ENCODE results near the gene FAM200A.
A peak's percentile ranks its signal among the peaks of the same experiment; 100 is the strongest.
"Not testable (repeated sequence)": the region's sequence is repeated elsewhere in the genome, so short reads cannot be mapped to it uniquely, and the experiment has no call there.

The FAM200A gene

DNA sequence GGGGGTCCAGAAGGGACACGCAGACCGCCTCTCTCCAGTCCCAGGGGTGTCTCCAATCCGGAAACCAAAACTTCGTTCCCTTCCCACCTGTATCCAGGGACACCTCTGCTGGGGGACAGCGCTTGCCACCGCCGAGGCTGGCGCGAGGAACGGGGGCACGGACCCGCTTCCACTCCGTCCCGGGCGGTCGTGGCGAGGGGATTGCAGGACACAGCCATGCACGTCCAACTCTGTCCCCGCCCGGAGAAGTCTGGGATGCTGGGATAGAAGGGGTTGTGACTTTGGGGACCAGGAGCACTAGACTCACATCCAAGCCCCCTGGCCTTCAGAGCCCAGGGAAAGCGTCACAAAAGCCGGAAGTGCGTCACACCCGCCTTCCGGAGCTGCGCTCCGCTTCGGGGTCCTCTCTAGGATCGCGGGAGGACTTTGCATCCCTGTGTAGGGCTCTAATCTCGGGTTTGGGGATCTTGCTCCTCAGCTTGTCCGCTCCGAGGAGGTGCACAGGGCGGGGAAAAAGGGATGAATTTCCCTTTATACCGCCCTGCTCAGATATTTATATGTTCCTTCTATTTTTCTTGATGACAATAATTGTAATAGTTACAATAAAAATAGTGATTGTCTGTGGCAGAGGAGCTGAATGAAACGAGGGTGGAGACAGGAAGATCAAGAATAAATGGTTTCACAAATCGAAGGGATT lies at the start of gene FAM200A:
Gene FAM200A, minus strand, starts transcription at position 348 of the 697 bp plus-strand sequence. CDS start 3,707 bp downstream, outside the sequence.
- H3K4me3 ChIP-seq (ENCODE audit: low read depth, low read length), result peak within 1 kb of the TSS; percentile 86
- TF ChIP-seq, protein P1, sequence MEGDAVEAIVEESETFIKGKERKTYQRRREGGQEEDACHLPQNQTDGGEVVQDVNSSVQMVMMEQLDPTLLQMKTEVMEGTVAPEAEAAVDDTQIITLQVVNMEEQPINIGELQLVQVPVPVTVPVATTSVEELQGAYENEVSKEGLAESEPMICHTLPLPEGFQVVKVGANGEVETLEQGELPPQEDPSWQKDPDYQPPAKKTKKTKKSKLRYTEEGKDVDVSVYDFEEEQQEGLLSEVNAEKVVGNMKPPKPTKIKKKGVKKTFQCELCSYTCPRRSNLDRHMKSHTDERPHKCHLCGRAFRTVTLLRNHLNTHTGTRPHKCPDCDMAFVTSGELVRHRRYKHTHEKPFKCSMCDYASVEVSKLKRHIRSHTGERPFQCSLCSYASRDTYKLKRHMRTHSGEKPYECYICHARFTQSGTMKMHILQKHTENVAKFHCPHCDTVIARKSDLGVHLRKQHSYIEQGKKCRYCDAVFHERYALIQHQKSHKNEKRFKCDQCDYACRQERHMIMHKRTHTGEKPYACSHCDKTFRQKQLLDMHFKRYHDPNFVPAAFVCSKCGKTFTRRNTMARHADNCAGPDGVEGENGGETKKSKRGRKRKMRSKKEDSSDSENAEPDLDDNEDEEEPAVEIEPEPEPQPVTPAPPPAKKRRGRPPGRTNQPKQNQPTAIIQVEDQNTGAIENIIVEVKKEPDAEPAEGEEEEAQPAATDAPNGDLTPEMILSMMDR (IDR thresholded peaks at IDR 0.05; ENCODE audit: borderline replicate concordance, insufficient read depth, low read depth, low read length), result no peak

DNA sequence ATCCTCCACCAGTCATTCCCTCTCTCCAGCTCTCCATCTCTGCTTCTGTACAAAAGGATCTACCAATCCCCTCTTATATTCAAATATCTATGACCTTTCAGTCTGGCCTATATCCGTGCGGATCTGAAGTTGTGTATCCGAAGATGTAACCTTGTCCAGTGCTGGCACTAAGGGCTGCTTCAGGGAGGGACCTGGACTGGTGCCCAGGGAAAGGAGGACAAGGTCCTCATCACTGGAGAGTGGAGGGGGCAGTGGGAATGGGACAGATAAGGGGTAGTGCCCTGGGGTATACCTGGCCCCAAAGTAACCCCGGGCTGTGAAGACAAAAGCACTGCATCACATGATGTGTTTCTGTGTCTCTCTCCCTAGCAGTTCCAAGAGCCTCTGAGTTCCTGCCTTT lies 47.9 kb upstream of the FAM200A start:
- no peak overlapping the region for H3K4me3 ChIP-seq (ENCODE audit: low read depth, low read length)
- TF ChIP-seq, protein P1 (IDR thresholded peaks at IDR 0.05; ENCODE audit: borderline replicate concordance, insufficient read depth, low read depth, low read length), result no peak

DNA sequence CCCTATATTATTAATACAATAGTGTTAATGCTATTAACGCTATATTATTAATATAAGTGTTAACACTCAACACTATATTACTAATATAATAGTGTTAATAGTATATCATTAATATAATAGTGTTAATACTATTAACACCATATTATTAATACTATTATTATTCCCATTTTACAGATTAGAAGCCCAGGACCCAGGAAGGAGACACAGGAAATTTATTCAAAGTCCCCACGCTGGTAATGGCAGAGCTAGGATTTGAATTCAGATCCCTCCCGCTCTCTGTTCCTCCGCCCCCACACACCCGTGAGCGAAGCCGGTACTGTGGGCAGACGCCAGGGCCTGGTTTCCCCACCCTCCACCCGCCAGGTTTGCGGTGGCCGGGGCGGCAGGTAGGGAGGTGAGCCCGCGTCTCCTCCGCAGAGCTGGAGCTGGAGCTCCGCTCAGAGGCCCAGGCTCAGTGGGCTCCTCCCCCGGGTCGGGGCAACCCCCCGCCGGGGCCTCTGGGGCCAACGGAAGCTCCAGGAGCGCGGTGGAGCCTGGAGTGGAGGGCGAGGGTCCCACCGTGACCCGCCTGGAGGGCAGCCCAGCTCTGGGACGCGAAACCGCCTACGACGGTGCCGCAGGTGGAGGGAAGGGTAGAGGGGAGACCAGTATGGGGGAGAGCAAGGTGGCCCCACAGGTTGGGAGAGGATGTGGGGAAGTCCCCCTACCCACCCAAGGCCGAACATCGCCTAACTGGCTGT lies 46.0 kb upstream of the FAM200A start, which contains the start of gene TMEM225B:
Gene TMEM225B, plus strand, starts transcription at position 506 of the 740 bp plus-strand sequence. CDS start 6,122 bp downstream, outside the sequence.
- no peak within 1 kb of the TSS for H3K4me3 ChIP-seq (ENCODE audit: low read depth, low read length)
- TF ChIP-seq, protein P1 (IDR thresholded peaks at IDR 0.05; ENCODE audit: borderline replicate concordance, insufficient read depth, low read depth, low read length), result no peak

DNA sequence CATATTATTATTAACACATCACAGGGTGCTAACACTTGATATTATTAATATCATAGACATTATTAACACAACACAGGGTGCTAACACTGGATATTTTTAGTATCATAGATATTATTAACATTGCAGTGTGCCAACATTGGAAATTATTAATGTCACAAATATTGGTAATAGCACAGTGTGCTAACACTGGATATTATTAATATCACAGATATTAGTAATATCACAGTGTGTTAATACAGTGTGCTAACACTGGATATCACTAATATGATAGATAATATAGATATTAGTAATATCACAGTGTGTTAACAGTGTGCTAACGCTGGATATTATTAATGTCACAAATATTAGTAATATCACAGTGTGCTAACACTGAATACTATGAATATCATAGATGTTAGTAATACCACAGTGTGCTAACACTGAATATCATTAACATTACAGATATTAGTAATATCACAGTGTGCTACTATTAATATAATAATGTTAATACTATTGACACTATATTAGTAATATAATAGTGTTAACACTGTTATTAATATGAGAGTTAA lies 44.6 kb upstream of the FAM200A start:
- no peak overlapping the region for H3K4me3 ChIP-seq (ENCODE audit: low read depth, low read length)
- TF ChIP-seq, protein P1 (IDR thresholded peaks at IDR 0.05; ENCODE audit: borderline replicate concordance, insufficient read depth, low read depth, low read length), result no peak

DNA sequence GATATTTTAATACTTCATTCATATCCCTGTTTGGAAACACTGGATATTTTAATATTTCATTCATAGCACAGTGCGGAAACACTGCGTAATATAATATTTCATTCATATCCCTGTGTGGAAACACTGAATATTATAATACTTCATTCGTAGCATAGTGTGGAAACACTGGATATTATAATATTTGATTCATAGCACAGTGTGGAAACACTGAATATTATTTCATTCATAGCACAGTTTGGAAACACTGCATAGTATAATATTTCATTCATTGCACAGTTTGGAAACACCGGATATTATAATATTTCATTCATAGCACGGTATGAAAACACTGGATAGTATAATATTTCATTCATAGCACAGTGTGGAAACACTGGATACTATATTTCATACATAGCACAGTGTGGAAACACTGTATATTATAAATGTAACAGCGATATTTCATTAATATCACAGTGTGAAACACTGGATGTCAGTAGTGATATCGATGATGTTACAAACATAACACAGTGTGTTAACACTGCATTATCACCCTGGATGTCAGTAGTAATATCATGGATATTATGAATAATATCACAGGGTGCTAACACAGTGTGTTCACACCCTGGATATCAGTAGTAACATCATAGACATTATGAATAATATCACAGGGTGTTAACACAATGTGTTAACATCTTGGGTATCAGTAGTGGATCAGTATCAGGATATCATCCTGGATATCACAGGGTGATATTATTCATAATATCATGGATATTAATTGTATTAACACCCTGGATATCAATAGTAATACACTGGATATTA lies 43.2 kb upstream of the FAM200A start:
- no peak overlapping the region for H3K4me3 ChIP-seq (ENCODE audit: low read depth, low read length)
- TF ChIP-seq, protein P1 (IDR thresholded peaks at IDR 0.05; ENCODE audit: borderline replicate concordance, insufficient read depth, low read depth, low read length), result no peak

DNA sequence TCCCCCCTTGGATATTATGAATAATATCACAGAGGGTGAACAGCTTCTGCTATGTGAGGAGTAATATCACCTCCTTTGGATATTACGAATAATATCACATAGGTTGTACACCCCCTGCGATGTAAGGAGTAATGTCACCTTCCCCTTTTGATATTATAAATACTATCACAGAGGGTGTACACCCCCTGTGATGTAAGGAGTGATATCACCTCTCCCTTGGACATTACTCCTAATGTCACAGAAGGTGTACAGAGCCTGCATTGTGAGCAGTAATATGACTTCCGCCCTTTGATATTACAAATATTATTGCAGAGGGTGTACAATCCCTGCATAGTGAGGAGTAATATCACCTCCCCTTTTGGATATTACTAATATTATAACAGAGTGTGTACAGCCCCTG lies 37.0 kb upstream of the FAM200A start:
- no peak overlapping the region for H3K4me3 ChIP-seq (ENCODE audit: low read depth, low read length)
- TF ChIP-seq, protein P1 (IDR thresholded peaks at IDR 0.05; ENCODE audit: borderline replicate concordance, insufficient read depth, low read depth, low read length), result no peak

DNA sequence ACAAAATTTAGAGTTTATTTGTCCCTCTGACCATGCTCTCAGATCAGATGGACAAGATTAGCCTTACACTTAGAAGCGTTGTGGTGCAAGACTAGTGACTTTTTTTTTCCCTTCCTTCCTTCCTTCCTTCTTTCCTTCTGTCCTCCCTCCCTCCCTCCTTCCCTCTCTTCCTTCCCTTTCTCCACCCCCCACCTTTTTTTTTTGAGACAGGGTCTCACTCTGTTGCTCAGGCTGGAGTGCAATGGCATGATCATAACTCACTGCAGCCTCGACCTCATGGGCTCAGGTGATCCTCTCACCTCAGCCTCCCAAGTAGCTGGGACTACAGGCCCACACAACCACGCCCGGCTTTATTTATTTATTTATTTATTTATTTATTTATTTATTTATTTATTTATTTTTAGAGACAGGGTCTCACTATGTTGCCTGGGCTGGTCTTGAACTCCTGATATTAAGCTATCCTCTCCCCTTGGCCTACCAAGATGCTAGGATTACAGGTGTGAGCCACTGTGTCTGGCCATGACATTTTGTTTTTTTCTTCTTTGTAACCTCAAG lies 28.9 kb upstream of the FAM200A start:
- not testable (repeated sequence) for H3K4me3 ChIP-seq (ENCODE audit: low read depth, low read length)
